ENCODE data around the gene PARD6B. TPM values are rescaled to one million over a fixed set of nuclear protein-coding genes. Genes with fewer than 3 reads are reported as not detected.
"Not testable (repeated sequence)": the region's sequence is repeated elsewhere in the genome, so short reads cannot be mapped to it uniquely, and the experiment has no call there.

The PARD6B gene
- polyA plus RNA-seq, 10 donors = 0.23 to 0.74 (median 0.37) TPM

- DNase-seq = no peak
Measured at GRCh38 chr20:50772420-50773185, 41.2 kb downstream of the PARD6B start.

- no peak for DNase-seq
Measured at GRCh38 chr20:50774515-50774914, 43.1 kb downstream of the PARD6B start.

GRCh38 chr20:50776122-50776817, 44.9 kb downstream of the PARD6B start:
- no peak for DNase-seq

- no peak for DNase-seq
Measured at GRCh38 chr20:50777373-50777772, 46.0 kb downstream of the PARD6B start.

GRCh38 chr20:50778994-50779393, 47.6 kb downstream of the PARD6B start:
- DNase-seq = not testable (repeated sequence)

- DNase-seq = no peak
Measured at GRCh38 chr20:50783390-50783789, 52.0 kb downstream of the PARD6B start.

GRCh38 chr20:50783903-50784302, 52.5 kb downstream of the PARD6B start:
- no peak for DNase-seq

GRCh38 chr20:50784464-50784863, 53.1 kb downstream of the PARD6B start:
- no peak for DNase-seq

GRCh38 chr20:50786703-50787102, 55.3 kb downstream of the PARD6B start:
- DNase-seq = no peak

- no peak for DNase-seq
Measured at GRCh38 chr20:50787181-50787580, 55.8 kb downstream of the PARD6B start.

GRCh38 chr20:50788045-50788991, 56.9 kb downstream of the PARD6B start:
- peak; percentile 64 to 85 (median 69) for DNase-seq

- DNase-seq = peak in 1 of 3 donors; percentile 7
Measured at GRCh38 chr20:50789968-50790650, 58.7 kb downstream of the PARD6B start.

- peak; percentile 90 to 96 (median 92) for DNase-seq
Measured at GRCh38 chr20:50790651-50791277, 59.4 kb downstream of the PARD6B start.

- DNase-seq = peak; percentile 14 to 45 (median 19)
Measured at GRCh38 chr20:50792708-50793574, 61.6 kb downstream of the PARD6B start.

- DNase-seq = peak in 1 of 3 donors; percentile 30
Measured at GRCh38 chr20:50793575-50794016, 62.2 kb downstream of the PARD6B start.

GRCh38 chr20:50794181-50794845, 62.9 kb downstream of the PARD6B start:
- DNase-seq = no peak

GRCh38 chr20:50794846-50795634, 63.7 kb downstream of the PARD6B start, which contains the start of gene BCAS4:
Gene BCAS4, plus strand, starts transcription at chr20:50795061. Its CDS starts 23 bp downstream, at chr20:50795084.
- DNase-seq = peak; percentile 76 to 90 (median 86)

GRCh38 chr20:50797142-50797541, 65.8 kb downstream of the PARD6B start:
- no peak for DNase-seq

Data from muscle of back (tissue), 11 donors.